ENCODE results near the gene CSF2RB. TPM values are rescaled to one million over a fixed set of nuclear protein-coding genes. Genes with fewer than 3 reads are reported as not detected.
A peak's percentile ranks its signal among the peaks of the same experiment; 100 is the strongest.
"Not testable (repeated sequence)": the region's sequence is repeated elsewhere in the genome, so short reads cannot be mapped to it uniquely, and the experiment has no call there.

CSF2RB gene
- total RNA-seq, 1 donor from 2014 or later: under 0.01 TPM

GRCh38 chr22:36979016-36979910 is 65.8 kb downstream of the CSF2RB start:
- H3K4me3 ChIP-seq (ENCODE audit: low read depth, low read length): no peak overlapping the region
- DNase-seq (ENCODE audit: low read depth): no peak
- TF ChIP-seq CTCF (conservative IDR thresholded peaks at IDR 0.05; ENCODE audit: low read depth, low read length): no peak

DNA sequence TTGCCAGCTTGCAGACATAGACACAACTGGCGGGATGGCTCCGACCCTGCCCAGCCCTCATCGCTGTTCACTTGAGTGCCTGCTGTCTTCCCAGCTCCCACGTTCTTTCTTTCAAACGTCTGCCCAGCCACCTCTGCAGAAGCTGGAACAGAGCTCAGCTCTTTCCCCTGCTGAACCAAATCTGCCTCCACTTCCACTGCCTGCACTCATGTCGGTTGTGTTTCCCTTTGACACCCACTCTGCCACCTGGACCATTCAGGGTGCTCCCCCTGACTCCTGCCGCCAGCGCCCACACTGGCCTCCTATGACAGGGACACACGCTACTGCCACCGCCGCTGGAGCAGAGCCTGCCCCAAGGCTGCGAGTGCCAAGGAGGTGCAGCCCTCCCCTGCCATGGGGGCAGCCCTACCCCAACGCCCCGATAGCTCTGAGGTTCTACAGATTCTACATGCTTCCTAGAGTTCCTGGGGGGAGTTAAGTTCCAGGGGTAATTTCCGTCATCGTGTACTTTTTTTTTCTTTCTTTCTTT is 67.9 kb downstream of the CSF2RB start:
- TF ChIP-seq CTCF (conservative IDR thresholded peaks at IDR 0.05; ENCODE audit: low read depth, low read length): no peak
- DNase-seq (ENCODE audit: low read depth): no peak
- H3K4me3 ChIP-seq (ENCODE audit: low read depth, low read length): no peak overlapping the region

DNA sequence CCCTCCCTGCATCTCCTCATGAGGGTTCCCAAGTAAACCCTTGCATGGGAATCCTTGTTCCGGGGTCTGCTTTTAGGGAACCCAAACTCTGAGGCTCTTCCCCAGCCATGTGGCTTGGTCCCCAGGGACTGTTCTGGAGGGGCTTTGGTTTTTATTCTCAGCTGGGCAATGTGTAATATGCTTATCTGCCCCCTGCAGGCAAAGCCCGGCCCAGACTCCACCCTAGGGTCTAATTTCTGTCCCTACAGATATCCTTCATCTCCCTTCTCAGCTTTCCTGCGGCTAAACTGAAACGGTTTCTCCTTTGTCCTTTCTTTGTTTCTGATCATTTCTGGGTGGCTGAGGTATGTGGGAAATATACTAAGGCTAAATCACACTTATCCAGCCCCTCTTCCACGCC is 68.7 kb downstream of the CSF2RB start:
- TF ChIP-seq CTCF (conservative IDR thresholded peaks at IDR 0.05; ENCODE audit: low read depth, low read length): peak; percentile 22
- DNase-seq (ENCODE audit: low read depth): no peak
- no peak overlapping the region for H3K4me3 ChIP-seq (ENCODE audit: low read depth, low read length)

GRCh38 chr22:36985211-36985889 is 71.9 kb downstream of the CSF2RB start:
- H3K4me3 ChIP-seq (ENCODE audit: low read depth, low read length): no peak overlapping the region
- no peak for DNase-seq (ENCODE audit: low read depth)

GRCh38 chr22:36986242-36986821 is 72.9 kb downstream of the CSF2RB start:
- H3K4me3 ChIP-seq (ENCODE audit: low read depth, low read length): no peak overlapping the region
- peak; percentile 72 for TF ChIP-seq CTCF (conservative IDR thresholded peaks at IDR 0.05; ENCODE audit: low read depth, low read length)
- no peak for DNase-seq (ENCODE audit: low read depth)

More at GRCh38 chr22:36985211-36985889, 71.9 kb downstream of the CSF2RB start:
- no peak for TF ChIP-seq CTCF (conservative IDR thresholded peaks at IDR 0.05; ENCODE audit: low read depth, low read length)

- no peak overlapping the region for H3K4me3 ChIP-seq (ENCODE audit: low read depth, low read length)
These were observed 74.8 kb downstream of the CSF2RB start for GRCh38 chr22:36988075-36988832.

DNA sequence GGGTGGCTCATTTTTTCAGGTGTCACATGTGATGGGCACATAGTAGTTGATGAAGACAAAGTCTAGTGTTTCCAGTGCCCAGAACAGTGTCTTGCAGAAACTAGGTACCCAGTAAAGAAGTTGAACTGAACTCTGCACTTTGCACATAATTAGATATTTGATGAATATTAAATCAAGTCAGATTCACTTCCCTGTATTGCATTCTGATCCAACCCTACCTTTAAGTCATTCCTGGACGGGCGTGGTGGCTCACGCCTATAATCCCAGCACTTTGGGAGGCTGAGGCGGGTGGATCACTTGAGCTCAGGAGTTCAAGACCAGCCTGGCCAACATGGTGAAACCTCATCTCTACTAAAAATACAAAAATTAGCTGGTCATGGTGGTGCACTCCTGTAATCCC is 75.6 kb downstream of the CSF2RB start:
- H3K4me3 ChIP-seq (ENCODE audit: low read depth, low read length); DNase-seq (ENCODE audit: low read depth): not testable (repeated sequence)

More at GRCh38 chr22:36988075-36988832, 74.8 kb downstream of the CSF2RB start:
- DNase-seq (ENCODE audit: low read depth): no peak
- TF ChIP-seq CTCF (conservative IDR thresholded peaks at IDR 0.05; ENCODE audit: low read depth, low read length): no peak
